Erythroblast (primary cell): ENCODE data around the gene SEMG2.

Experiments used
- DNase-seq, 2 experiments: peaks; one replicate each; lab custom pipeline; 2025; lab: John Stamatoyannopoulos, UW
- GATA1 ChIP-seq: IDR thresholded peaks from 2 replicates; pipeline ENCODE4 v1.6.1; 2011; ENCODE audit warnings: low read depth, mild to moderate bottlenecking, control low read depth, low read length, moderate library complexity
- POLR2A ChIP-seq: IDR thresholded peaks from 2 replicates; pipeline ENCODE4 v1.6.1; 2011; ENCODE audit warnings: mild to moderate bottlenecking, low read length

Gene SEMG2

GRCh38 chr20:45209924-45210323 lies 11.2 kb upstream of the SEMG2 start:
- TF ChIP-seq POLR2A (no peak), GATA1 (no peak)
- DNase-seq, result no peak

- TF ChIP-seq POLR2A (no peak), GATA1 (no peak)
- DNase-seq, result no peak
These were observed 9.4 kb upstream of the SEMG2 start for GRCh38 chr20:45211569-45212474.

- DNase-seq, result no peak
- no peak for TF ChIP-seq POLR2A
- TF ChIP-seq GATA1, result no peak
These were observed 8.3 kb upstream of the SEMG2 start for GRCh38 chr20:45212836-45213235.

GRCh38 chr20:45218124-45218523 lies 3.0 kb upstream of the SEMG2 start:
- no peak for TF ChIP-seq POLR2A
- TF ChIP-seq GATA1, result no peak

GRCh38 chr20:45218636-45219035 lies 2.5 kb upstream of the SEMG2 start:
- TF ChIP-seq POLR2A, result no peak
- TF ChIP-seq GATA1, result no peak
- DNase-seq, result no peak

More at GRCh38 chr20:45218124-45218523, 3.0 kb upstream of the SEMG2 start:
- DNase-seq, result no peak

GRCh38 chr20:45223136-45223535 lies 2.0 kb downstream of the SEMG2 start:
- DNase-seq, result no peak
- TF ChIP-seq POLR2A (no peak), GATA1 (no peak)

GRCh38 chr20:45226287-45226686 lies 5.1 kb downstream of the SEMG2 start:
- no peak for TF ChIP-seq GATA1
- no peak for TF ChIP-seq POLR2A
- no peak for DNase-seq

GRCh38 chr20:45229264-45230056 lies 8.3 kb downstream of the SEMG2 start:
- DNase-seq, result peak; percentile 39 to 68
- no peak for TF ChIP-seq POLR2A
- no peak for TF ChIP-seq GATA1

- DNase-seq, result no peak
- no peak for TF ChIP-seq POLR2A
- TF ChIP-seq GATA1, result no peak
These were observed 9.5 kb downstream of the SEMG2 start for GRCh38 chr20:45230631-45231030.

GRCh38 chr20:45235995-45236394 lies 14.8 kb downstream of the SEMG2 start:
- no peak for TF ChIP-seq GATA1
- no peak for TF ChIP-seq POLR2A
- DNase-seq, result peak; percentile 24 to 35

GRCh38 chr20:45238139-45238538 lies 17.0 kb downstream of the SEMG2 start:
- TF ChIP-seq POLR2A (no peak), GATA1 (no peak)
- DNase-seq, result no peak

GRCh38 chr20:45246109-45246508 lies 24.9 kb downstream of the SEMG2 start:
- no peak for DNase-seq
- no peak for TF ChIP-seq POLR2A
- TF ChIP-seq GATA1, result no peak

GRCh38 chr20:45247865-45248264 lies 26.7 kb downstream of the SEMG2 start:
- TF ChIP-seq GATA1 (no peak), POLR2A (no peak)
- no peak for DNase-seq

- TF ChIP-seq POLR2A, result no peak
- TF ChIP-seq GATA1, result no peak
- DNase-seq, result no peak
These were observed 27.4 kb downstream of the SEMG2 start for GRCh38 chr20:45248609-45249008.
